ENCODE results near the gene EXD3.

The EXD3 gene

GRCh38 chr9:137295849-137296669 lies 126.9 kb downstream of the EXD3 start:
- Histone ChIP-seq H3K36me3 (ENCODE audit: control insufficient read depth in 2 of 2, insufficient read depth in 2 of 2, low read length in 2 of 2) (no peaks in the 10 kb centered on the region), H3K9me3 (ENCODE audit: control insufficient read depth in 2 of 2, low read length in 2 of 2) (peaks cover 0 to 5% of the 10 kb centered on the region in 2 donors), H3K4me3 (ENCODE audit: low read length in 2 of 2) (peak overlapping the region in 1 of 2 donors; percentile 22), H3K27ac (ENCODE audit: low read length) (no peak overlapping the region), H3K27me3 (ENCODE audit: control insufficient read depth in 1 of 2, insufficient read depth in 2 of 2, low read length in 2 of 2) (peaks cover 56 to 74% of the 10 kb centered on the region in 2 donors), H3K4me1 (ENCODE audit: control insufficient read depth, insufficient read depth, low read length) (peaks cover 8% of the 10 kb centered on the region), H3K9ac (ENCODE audit: low read length in 2 of 2) (no peak overlapping the region)

GRCh38 chr9:137295238-137295811 lies 127.6 kb downstream of the EXD3 start:
- H3K27ac ChIP-seq (ENCODE audit: low read length), result no peak overlapping the region
- H3K27me3 ChIP-seq (ENCODE audit: control insufficient read depth in 1 of 2, insufficient read depth in 2 of 2, low read length in 2 of 2), result peaks cover 56 to 66% of the 10 kb centered on the region in 2 donors
- H3K9ac ChIP-seq (ENCODE audit: low read length in 2 of 2), result no peak overlapping the region
- peaks cover 0 to 5% of the 10 kb centered on the region in 2 donors for H3K9me3 ChIP-seq (ENCODE audit: control insufficient read depth in 2 of 2, low read length in 2 of 2)
- peaks cover 6% of the 10 kb centered on the region for H3K4me1 ChIP-seq (ENCODE audit: control insufficient read depth, insufficient read depth, low read length)
- H3K36me3 ChIP-seq (ENCODE audit: control insufficient read depth in 2 of 2, insufficient read depth in 2 of 2, low read length in 2 of 2), result no peaks in the 10 kb centered on the region
- H3K4me3 ChIP-seq (ENCODE audit: low read length in 2 of 2), result peak overlapping the region in 1 of 2 donors; percentile 15

- Histone ChIP-seq H3K4me1 (ENCODE audit: control insufficient read depth, insufficient read depth, low read length) (peaks cover 6% of the 10 kb centered on the region), H3K9ac (ENCODE audit: low read length in 2 of 2) (no peak overlapping the region), H3K4me3 (ENCODE audit: low read length in 2 of 2) (peak overlapping the region in 1 of 2 donors; percentile 15), H3K27me3 (ENCODE audit: control insufficient read depth in 1 of 2, insufficient read depth in 2 of 2, low read length in 2 of 2) (peaks cover 51 to 61% of the 10 kb centered on the region in 2 donors), H3K27ac (ENCODE audit: low read length) (no peak overlapping the region), H3K9me3 (ENCODE audit: control insufficient read depth in 2 of 2, low read length in 2 of 2) (peaks cover 0 to 5% of the 10 kb centered on the region in 2 donors), H3K36me3 (ENCODE audit: control insufficient read depth in 2 of 2, insufficient read depth in 2 of 2, low read length in 2 of 2) (no peaks in the 10 kb centered on the region)
These were observed 128.2 kb downstream of the EXD3 start for GRCh38 chr9:137294681-137295237.

- Histone ChIP-seq H3K4me3 (ENCODE audit: low read length in 2 of 2) (no peak overlapping the region), H3K9me3 (ENCODE audit: control insufficient read depth in 2 of 2, low read length in 2 of 2) (peaks cover 0 to 5% of the 10 kb centered on the region in 2 donors), H3K27ac (ENCODE audit: low read length) (no peak overlapping the region), H3K4me1 (ENCODE audit: control insufficient read depth, insufficient read depth, low read length) (peaks cover 6% of the 10 kb centered on the region), H3K9ac (ENCODE audit: low read length in 2 of 2) (no peak overlapping the region), H3K36me3 (ENCODE audit: control insufficient read depth in 2 of 2, insufficient read depth in 2 of 2, low read length in 2 of 2) (no peaks in the 10 kb centered on the region), H3K27me3 (ENCODE audit: control insufficient read depth in 1 of 2, insufficient read depth in 2 of 2, low read length in 2 of 2) (peaks cover 48 to 57% of the 10 kb centered on the region in 2 donors)
These were observed 128.8 kb downstream of the EXD3 start for GRCh38 chr9:137294091-137294680.

GRCh38 chr9:137293482-137294090 lies 129.4 kb downstream of the EXD3 start:
- Histone ChIP-seq H3K4me1 (ENCODE audit: control insufficient read depth, insufficient read depth, low read length) (peaks cover 4% of the 10 kb centered on the region), H3K4me3 (ENCODE audit: low read length in 2 of 2) (no peak overlapping the region), H3K27ac (ENCODE audit: low read length) (no peak overlapping the region), H3K27me3 (ENCODE audit: control insufficient read depth in 1 of 2, insufficient read depth in 2 of 2, low read length in 2 of 2) (peaks cover 42 to 51% of the 10 kb centered on the region in 2 donors), H3K9ac (ENCODE audit: low read length in 2 of 2) (no peak overlapping the region), H3K36me3 (ENCODE audit: control insufficient read depth in 2 of 2, insufficient read depth in 2 of 2, low read length in 2 of 2) (no peaks in the 10 kb centered on the region), H3K9me3 (ENCODE audit: control insufficient read depth in 2 of 2, low read length in 2 of 2) (peaks cover 0 to 5% of the 10 kb centered on the region in 2 donors)

GRCh38 chr9:137293094-137293481 lies 129.9 kb downstream of the EXD3 start:
- Histone ChIP-seq H3K9ac (ENCODE audit: low read length in 2 of 2) (no peak overlapping the region), H3K27me3 (ENCODE audit: control insufficient read depth in 1 of 2, insufficient read depth in 2 of 2, low read length in 2 of 2) (peaks cover 37 to 46% of the 10 kb centered on the region in 2 donors), H3K4me3 (ENCODE audit: low read length in 2 of 2) (no peak overlapping the region), H3K36me3 (ENCODE audit: control insufficient read depth in 2 of 2, insufficient read depth in 2 of 2, low read length in 2 of 2) (no peaks in the 10 kb centered on the region), H3K27ac (ENCODE audit: low read length) (no peak overlapping the region), H3K4me1 (ENCODE audit: control insufficient read depth, insufficient read depth, low read length) (peaks cover 3% of the 10 kb centered on the region), H3K9me3 (ENCODE audit: control insufficient read depth in 2 of 2, low read length in 2 of 2) (peaks cover 0 to 5% of the 10 kb centered on the region in 2 donors)

GRCh38 chr9:137286975-137287383 lies 136.0 kb downstream of the EXD3 start:
- Histone ChIP-seq H3K9ac (ENCODE audit: low read length in 2 of 2) (no peak overlapping the region), H3K4me3 (ENCODE audit: low read length in 2 of 2) (no peak overlapping the region), H3K4me1 (ENCODE audit: control insufficient read depth, insufficient read depth, low read length) (no peaks in the 10 kb centered on the region), H3K27me3 (ENCODE audit: control insufficient read depth in 1 of 2, insufficient read depth in 2 of 2, low read length in 2 of 2) (no peaks in the 10 kb centered on the region), H3K9me3 (ENCODE audit: control insufficient read depth in 2 of 2, low read length in 2 of 2) (no peaks in the 10 kb centered on the region), H3K27ac (ENCODE audit: low read length) (no peak overlapping the region), H3K36me3 (ENCODE audit: control insufficient read depth in 2 of 2, insufficient read depth in 2 of 2, low read length in 2 of 2) (no peaks in the 10 kb centered on the region)

GRCh38 chr9:137281345-137282116 lies 141.4 kb downstream of the EXD3 start:
- Histone ChIP-seq H3K9ac (ENCODE audit: low read length in 2 of 2) (no peak overlapping the region), H3K4me1 (ENCODE audit: control insufficient read depth, insufficient read depth, low read length) (peaks cover 13% of the 10 kb centered on the region), H3K27me3 (ENCODE audit: control insufficient read depth in 1 of 2, insufficient read depth in 2 of 2, low read length in 2 of 2) (peaks cover 16 to 40% of the 10 kb centered on the region in 2 donors), H3K4me3 (ENCODE audit: low read length in 2 of 2) (no peak overlapping the region), H3K9me3 (ENCODE audit: control insufficient read depth in 2 of 2, low read length in 2 of 2) (no peaks in the 10 kb centered on the region), H3K27ac (ENCODE audit: low read length) (no peak overlapping the region), H3K36me3 (ENCODE audit: control insufficient read depth in 2 of 2, insufficient read depth in 2 of 2, low read length in 2 of 2) (no peaks in the 10 kb centered on the region)

- Histone ChIP-seq H3K9me3 (ENCODE audit: control insufficient read depth in 2 of 2, low read length in 2 of 2) (no peaks in the 10 kb centered on the region), H3K27ac (ENCODE audit: low read length) (no peak overlapping the region), H3K27me3 (ENCODE audit: control insufficient read depth in 1 of 2, insufficient read depth in 2 of 2, low read length in 2 of 2) (peaks cover 19 to 45% of the 10 kb centered on the region in 2 donors), H3K4me3 (ENCODE audit: low read length in 2 of 2) (no peak overlapping the region), H3K4me1 (ENCODE audit: control insufficient read depth, insufficient read depth, low read length) (peaks cover 20% of the 10 kb centered on the region), H3K36me3 (ENCODE audit: control insufficient read depth in 2 of 2, insufficient read depth in 2 of 2, low read length in 2 of 2) (no peaks in the 10 kb centered on the region), H3K9ac (ENCODE audit: low read length in 2 of 2) (no peak overlapping the region)
These were observed 142.3 kb downstream of the EXD3 start for GRCh38 chr9:137280474-137281344.
